SU-DHL-6 (cell line): Measurements from ENCODE around the gene RAI14.

Experiments used
- H2AFZ ChIP-seq: fragments of 200-600 bp; sonication (generic); 2 replicates; pipeline ENCODE4 v1.6.1; 2014; ENCODE audit warnings: low read depth, mild to moderate bottlenecking, moderate library complexity, mixed read lengths, antibody characterized with exemption, low read length; ENCODE audit not compliant: severe bottlenecking
- H3F3A ChIP-seq: fragments of 200-600 bp; shearing (Covaris generic); 2 replicates; pipeline ENCODE4 v1.6.0; 2016; ENCODE audit warnings: antibody characterized with exemption, mild to moderate bottlenecking; ENCODE audit not compliant: insufficient read depth
- H3K27ac ChIP-seq: fragments of 200-600 bp; sonication (generic); 2 replicates; pipeline ENCODE4 v1.5.1; 2016; ENCODE audit warnings: low read depth, mild to moderate bottlenecking, low read length, moderate library complexity, mixed read lengths
- H3K27me3 ChIP-seq: fragments of 200-600 bp; sonication (generic), shearing (Covaris generic); 2 replicates; pipeline ENCODE4 v1.6.0; 2014; ENCODE audit warnings: mild to moderate bottlenecking, low read length
- H3K36me3 ChIP-seq: fragments of 200-600 bp; sonication (generic); 2 replicates; pipeline ENCODE4 v1.6.1; 2014; ENCODE audit warnings: mild to moderate bottlenecking, low read length, mixed read lengths
- H3K4me2 ChIP-seq: fragments of 300-600, 200-600 bp; shearing (Covaris generic), sonication (generic); 2 replicates; pipeline ENCODE4 v1.6.0; 2014; ENCODE audit warnings: low read length, low read depth, mild to moderate bottlenecking; ENCODE audit not compliant: poor library complexity, severe bottlenecking
- H3K4me3 ChIP-seq: fragments of 200-600 bp; sonication (generic); 2 replicates; pipeline ENCODE4 v1.5.1; 2014; ENCODE audit warnings: antibody characterized with exemption, low read length, mild to moderate bottlenecking, mixed read lengths; ENCODE audit not compliant: insufficient read depth, poor library complexity, severe bottlenecking
- H3K79me2 ChIP-seq: fragments of 200-600 bp; sonication (generic); 2 replicates; pipeline ENCODE4 v1.6.1; 2014; ENCODE audit warnings: mild to moderate bottlenecking, low read length, moderate library complexity; ENCODE audit not compliant: insufficient read depth
- H3K9ac ChIP-seq: fragments of 200-600 bp; sonication (generic); 2 replicates; pipeline ENCODE4 v1.7.0; 2014; ENCODE audit warnings: mild to moderate bottlenecking, low read length
- H3K9me2 ChIP-seq: fragments of 200-600 bp; sonication (generic); replicated peaks from 2 replicates; pipeline ENCODE4 v1.6.1; 2014; ENCODE audit warnings: low read length; ENCODE audit not compliant: insufficient read depth
- H3K9me3 ChIP-seq: fragments of 200-600 bp; sonication (generic); 2 replicates; pipeline ENCODE4 v1.6.1; 2014; ENCODE audit warnings: low read length, mixed read lengths; ENCODE audit not compliant: insufficient read depth
- H4K20me1 ChIP-seq: fragments of 200-600 bp; sonication (generic); 2 replicates; pipeline ENCODE4 v1.6.1; 2014; ENCODE audit warnings: low read depth, mild to moderate bottlenecking, antibody characterized with exemption, low read length, moderate library complexity, mixed read lengths
- CTCF ChIP-seq: fragments of 200-600 bp; sonication (generic); IDR thresholded peaks from one replicate; pipeline ENCODE4 v1.5.1; 2017; ENCODE audit warnings: antibody characterized with exemption, mild to moderate bottlenecking, low read length, moderate library complexity; ENCODE audit not compliant: insufficient read depth, poor library complexity, severe bottlenecking
- EZH2phosphoT487 ChIP-seq: fragments of 200-600 bp; sonication (generic), shearing (Covaris generic); conservative IDR thresholded peaks from 2 replicates; pipeline ENCODE4 v1.6.1; 2018; ENCODE audit warnings: mild to moderate bottlenecking, antibody characterized with exemption, low read length, moderate library complexity, mixed read lengths

The RAI14 gene

GRCh38 chr5:34639852-34640626 lies 16.1 kb upstream of the RAI14 start:
- Histone ChIP-seq H3K9me3 (no peaks in the 10 kb centered on the region), H4K20me1 (no peaks in the 10 kb centered on the region), H3K79me2 (no peaks in the 10 kb centered on the region), H3K9ac (no peak overlapping the region), H2AFZ (no peak overlapping the region), H3F3A (no peaks in the 10 kb centered on the region), H3K4me3 (no peak overlapping the region), H3K9me2 (no peaks in the 10 kb centered on the region), H3K27me3 (no peaks in the 10 kb centered on the region), H3K4me2 (no peak overlapping the region), H3K27ac (no peak overlapping the region), H3K36me3 (no peaks in the 10 kb centered on the region)
- no peak for TF ChIP-seq EZH2phosphoT487
- no peak for TF ChIP-seq CTCF

- no peak overlapping the region for H3K4me2 ChIP-seq
Measured at GRCh38 chr5:34648039-34648839, 7.9 kb upstream of the RAI14 start.

GRCh38 chr5:34648840-34649158 lies 7.3 kb upstream of the RAI14 start:
- Histone ChIP-seq H3K27ac (no peak overlapping the region), H3K4me2 (no peak overlapping the region), H3K9me3 (no peaks in the 10 kb centered on the region), H3K4me3 (no peak overlapping the region), H4K20me1 (no peaks in the 10 kb centered on the region), H3K9me2 (no peaks in the 10 kb centered on the region), H3K79me2 (no peaks in the 10 kb centered on the region), H3K9ac (no peak overlapping the region), H3K27me3 (no peaks in the 10 kb centered on the region), H3F3A (no peaks in the 10 kb centered on the region), H3K36me3 (no peaks in the 10 kb centered on the region), H2AFZ (no peak overlapping the region)
- TF ChIP-seq CTCF (no peak), EZH2phosphoT487 (no peak)

More at GRCh38 chr5:34648039-34648839, 7.9 kb upstream of the RAI14 start:
- H2AFZ ChIP-seq: no peak overlapping the region
- no peak overlapping the region for H3K27ac ChIP-seq
- no peaks in the 10 kb centered on the region for H3K36me3 ChIP-seq
- no peak overlapping the region for H3K4me3 ChIP-seq
- TF ChIP-seq EZH2phosphoT487: no peak
- no peak for TF ChIP-seq CTCF
- no peaks in the 10 kb centered on the region for H3K9me3 ChIP-seq
- H3K27me3 ChIP-seq: no peaks in the 10 kb centered on the region
- H4K20me1 ChIP-seq: no peaks in the 10 kb centered on the region
- no peaks in the 10 kb centered on the region for H3K79me2 ChIP-seq
- no peaks in the 10 kb centered on the region for H3F3A ChIP-seq
- H3K9me2 ChIP-seq: no peaks in the 10 kb centered on the region
- H3K9ac ChIP-seq: no peak overlapping the region
